COLO668 (cell line): ENCODE results near the gene ARF3.

ENCODE experiments used
- DNase-seq: peaks from one replicate; lab custom pipeline; 2025; ENCODE audit not compliant: unreplicated experiment; lab: John Stamatoyannopoulos, UW

Gene ARF3

GRCh38 chr12:48982397-48983080 lies 25.3 kb upstream of the ARF3 start:
- DNase-seq = no peak

GRCh38 chr12:48981757-48982157 lies 24.5 kb upstream of the ARF3 start:
- no peak for DNase-seq

DNA sequence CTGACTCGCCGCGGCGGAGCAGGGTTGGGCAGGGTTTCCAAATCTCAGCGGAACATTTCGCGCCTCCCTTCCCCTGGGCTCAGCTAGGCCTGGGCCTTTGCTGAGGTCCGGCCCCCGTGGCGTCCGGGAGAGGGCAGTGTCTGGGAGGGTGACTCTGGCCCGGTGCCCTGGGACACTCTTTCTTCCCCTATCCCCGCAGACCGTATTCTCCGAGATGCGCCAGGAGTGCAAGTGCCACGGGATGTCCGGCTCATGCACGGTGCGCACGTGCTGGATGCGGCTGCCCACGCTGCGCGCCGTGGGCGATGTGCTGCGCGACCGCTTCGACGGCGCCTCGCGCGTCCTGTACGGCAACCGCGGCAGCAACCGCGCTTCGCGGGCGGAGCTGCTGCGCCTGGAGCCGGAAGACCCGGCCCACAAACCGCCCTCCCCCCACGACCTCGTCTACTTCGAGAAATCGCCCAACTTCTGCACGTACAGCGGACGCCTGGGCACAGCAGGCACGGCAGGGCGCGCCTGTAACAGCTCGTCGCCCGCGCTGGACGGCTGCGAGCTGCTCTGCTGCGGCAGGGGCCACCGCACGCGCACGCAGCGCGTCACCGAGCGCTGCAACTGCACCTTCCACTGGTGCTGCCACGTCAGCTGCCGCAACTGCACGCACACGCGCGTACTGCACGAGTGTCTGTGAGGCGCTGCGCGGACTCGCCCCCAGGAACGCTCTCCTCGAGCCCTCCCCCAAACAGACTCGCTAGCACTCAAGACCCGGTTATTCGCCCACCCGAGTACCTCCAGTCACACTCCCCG lies 23.9 kb upstream of the ARF3 start:
- peak; percentile 15 for DNase-seq

DNA sequence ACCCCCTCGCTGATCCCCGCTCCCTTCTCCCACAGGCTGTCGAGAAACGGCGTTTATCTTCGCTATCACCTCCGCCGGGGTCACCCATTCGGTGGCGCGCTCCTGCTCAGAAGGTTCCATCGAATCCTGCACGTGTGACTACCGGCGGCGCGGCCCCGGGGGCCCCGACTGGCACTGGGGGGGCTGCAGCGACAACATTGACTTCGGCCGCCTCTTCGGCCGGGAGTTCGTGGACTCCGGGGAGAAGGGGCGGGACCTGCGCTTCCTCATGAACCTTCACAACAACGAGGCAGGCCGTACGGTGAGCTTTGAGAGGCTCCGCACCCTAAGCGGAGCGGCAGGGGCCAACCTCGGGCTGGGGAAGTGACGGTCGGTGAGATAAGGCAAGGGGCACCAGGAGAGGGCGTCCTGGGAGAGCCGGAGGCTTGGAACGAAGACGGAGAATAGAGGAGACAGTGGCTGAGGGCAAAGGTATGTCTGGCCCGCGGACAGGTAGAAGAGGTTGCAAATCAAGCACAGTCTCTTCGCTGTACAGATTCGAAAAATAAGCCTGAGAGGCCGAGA lies 23.2 kb upstream of the ARF3 start:
- DNase-seq = peak; percentile 14

GRCh38 chr12:48979602-48980388 lies 22.5 kb upstream of the ARF3 start:
- DNase-seq = no peak

GRCh38 chr12:48978741-48979601 lies 21.7 kb upstream of the ARF3 start:
- DNase-seq = no peak

DNA sequence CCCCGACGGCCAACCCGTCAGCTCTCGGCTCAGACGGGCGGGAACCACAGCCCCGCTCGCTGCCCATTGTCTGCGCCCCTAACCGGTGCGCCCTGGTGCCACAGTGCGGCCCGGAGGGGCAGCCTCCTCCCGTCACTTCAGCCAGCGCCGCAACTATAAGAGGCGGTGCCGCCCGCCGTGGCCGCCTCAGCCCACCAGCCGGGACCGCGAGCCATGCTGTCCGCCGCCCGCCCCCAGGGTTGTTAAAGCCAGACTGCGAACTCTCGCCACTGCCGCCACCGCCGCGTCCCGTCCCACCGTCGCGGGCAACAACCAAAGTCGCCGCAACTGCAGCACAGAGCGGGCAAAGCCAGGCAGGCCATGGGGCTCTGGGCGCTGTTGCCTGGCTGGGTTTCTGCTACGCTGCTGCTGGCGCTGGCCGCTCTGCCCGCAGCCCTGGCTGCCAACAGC lies 21.0 kb upstream of the ARF3 start, which contains the start of gene WNT1:
Gene WNT1, plus strand, starts transcription at position 32 of the 450 bp plus-strand sequence. Its CDS starts 329 bp downstream, at position 361.
- no peak for DNase-seq

DNA sequence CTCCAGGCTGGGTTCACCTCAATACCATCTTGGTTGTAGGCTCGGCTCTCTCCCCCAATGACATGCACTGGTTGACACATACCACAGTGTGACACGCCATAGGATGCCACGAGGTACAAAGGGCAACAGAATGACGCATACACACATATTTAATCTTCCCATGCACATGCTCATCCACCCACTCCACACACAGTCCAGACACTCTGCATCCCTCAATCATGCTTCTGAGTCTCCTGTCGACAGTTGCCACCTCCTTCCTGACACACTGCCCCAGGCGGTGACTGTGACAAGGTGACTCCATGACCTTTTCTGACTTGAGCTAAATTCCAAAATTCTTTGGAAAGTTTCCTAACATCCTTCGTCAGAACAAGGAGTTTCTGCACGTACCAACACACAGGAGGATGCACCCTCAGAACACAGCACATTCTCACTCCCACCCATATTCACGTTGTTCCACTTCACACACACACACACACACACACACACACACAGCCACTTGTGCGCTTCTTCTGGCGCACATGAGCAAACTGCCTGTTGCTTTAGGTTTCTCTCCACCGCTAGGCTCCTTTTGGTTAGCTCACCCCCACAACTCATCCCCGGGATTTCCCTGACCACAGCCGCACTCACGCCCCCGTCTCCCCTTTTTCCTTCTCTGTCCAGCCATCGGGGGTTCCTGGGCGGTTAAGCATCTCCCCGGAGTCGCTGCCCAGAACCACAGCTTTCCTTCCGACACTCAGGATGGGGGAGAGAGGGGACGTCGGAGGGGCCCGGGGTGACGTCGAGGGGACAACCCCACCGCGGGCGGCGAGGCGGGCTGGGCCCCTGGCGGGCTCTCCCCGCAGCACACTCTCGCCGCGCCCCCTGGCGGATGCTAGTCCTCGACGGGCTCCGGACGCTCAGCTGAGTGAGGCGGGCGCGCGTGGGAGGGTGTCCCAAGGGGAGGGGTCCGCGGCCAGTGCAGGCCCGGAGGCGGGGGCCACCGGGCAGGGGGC lies 20.3 kb upstream of the ARF3 start:
- peak; percentile 63 for DNase-seq

DNA sequence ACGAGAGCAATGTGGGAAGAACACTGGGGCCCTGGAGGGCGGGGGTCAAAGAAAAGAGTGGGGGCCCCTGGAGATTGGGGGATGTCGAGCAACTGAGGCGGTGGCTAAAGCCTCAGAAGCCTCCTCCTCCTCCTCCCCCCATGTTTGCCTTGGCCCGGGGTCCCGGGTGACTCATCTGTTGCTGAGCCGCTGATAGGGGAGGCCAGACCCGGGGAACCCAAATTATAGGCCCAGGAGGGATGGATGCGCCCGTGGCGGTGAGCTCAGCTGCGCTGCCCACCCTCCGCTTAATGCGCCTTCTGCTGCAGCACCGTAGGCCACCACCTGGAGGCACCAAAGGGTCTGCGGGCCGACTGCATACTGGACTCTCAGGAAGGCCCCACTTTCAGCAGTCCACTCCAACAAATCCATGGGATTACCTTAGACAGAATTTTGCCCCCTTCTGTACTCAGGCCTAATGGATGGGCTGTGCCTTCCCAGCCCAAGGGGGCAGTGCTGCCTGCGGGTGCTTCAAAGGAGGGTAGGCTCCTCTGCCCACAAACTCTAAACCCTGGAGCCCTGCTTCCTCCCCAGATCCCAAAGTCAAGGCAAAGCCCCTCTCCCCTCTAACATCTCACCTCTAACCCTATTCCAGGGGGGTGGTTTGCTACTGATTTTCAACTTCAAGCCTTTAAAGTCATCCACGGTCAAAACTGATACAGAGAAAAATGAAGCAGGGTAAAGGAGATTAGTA lies 16.8 kb upstream of the ARF3 start:
- DNase-seq = no peak

GRCh38 chr12:48973531-48973930 lies 16.2 kb upstream of the ARF3 start:
- no peak for DNase-seq

GRCh38 chr12:48972952-48973483 lies 15.7 kb upstream of the ARF3 start:
- DNase-seq = no peak

- DNase-seq = no peak
Observed at GRCh38 chr12:48972213-48972951, 15.1 kb upstream of the ARF3 start.

GRCh38 chr12:48970702-48971334 lies 13.5 kb upstream of the ARF3 start:
- no peak for DNase-seq

DNA sequence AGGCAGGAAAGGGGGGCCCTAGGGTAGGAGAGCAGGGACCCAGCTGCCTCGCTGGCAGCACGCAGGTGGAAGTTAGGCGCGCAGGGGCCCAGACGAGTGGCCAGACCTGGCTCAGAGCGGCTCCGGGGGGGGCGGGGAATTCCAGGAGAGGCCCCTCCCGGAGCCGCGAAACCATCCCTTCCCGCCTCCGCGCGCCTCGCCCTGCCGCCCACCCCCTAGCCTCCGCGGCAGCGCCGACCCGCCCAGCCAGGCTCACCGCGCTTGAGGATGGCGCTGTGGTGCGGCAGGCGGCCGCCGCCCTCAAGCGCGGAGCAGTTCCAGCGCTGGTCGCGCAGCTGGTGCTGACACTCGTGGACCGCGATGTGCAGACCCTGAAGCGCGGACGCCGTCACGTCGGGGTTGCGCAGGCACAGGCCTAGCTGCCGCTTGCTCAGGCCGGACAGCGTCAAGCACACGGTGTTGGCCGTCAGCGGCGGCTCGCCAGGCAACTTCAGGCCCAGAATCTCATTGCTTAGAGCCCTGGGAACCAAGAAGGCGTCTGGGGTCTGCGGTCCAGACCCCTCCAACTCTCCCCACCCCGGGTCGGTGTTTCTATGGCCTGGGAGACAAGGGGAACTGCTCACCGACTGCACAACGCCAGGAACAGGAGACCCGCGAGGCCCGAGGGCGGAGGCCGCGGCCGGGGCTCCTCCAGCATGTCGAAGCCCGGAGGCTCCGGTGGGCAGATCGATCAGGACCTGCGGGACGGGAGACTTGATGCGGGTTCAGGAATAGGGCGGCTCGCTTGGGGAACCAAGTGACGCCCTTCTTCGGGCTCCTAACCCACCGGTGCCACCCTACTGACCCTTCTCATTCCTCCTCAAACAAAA lies 12.8 kb upstream of the ARF3 start:
- peak; percentile 50 for DNase-seq

DNA sequence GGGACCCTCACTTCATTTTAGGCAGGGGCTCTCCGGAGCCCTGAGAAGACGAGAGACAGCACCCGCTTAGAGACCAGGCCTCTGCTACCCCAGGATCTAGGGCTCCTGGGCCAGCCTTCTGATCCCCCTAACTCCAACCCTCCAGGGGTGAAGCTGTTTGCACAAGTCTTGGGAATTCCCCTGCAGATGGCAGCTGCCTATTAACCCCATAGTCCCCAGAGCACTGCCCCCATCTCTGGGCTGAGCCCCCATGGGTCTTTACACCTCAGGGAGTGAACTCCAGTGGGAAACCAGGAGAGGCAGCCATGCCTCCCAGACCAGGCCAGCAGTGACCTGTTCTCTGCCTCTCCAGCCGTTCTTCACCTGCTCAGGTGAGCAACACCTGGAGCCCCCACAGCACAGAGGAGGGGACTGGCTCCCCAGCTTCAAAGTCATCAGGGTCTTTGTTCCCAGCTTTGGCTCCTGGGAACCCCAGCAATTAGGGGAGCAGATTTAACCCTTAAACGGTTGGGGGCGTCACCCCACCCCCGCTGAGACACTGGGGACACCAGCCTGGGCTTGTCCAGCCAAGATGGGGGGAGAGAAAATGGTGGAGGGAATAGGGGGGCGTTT lies 12.0 kb upstream of the ARF3 start:
- DNase-seq = peak; percentile 32

DNA sequence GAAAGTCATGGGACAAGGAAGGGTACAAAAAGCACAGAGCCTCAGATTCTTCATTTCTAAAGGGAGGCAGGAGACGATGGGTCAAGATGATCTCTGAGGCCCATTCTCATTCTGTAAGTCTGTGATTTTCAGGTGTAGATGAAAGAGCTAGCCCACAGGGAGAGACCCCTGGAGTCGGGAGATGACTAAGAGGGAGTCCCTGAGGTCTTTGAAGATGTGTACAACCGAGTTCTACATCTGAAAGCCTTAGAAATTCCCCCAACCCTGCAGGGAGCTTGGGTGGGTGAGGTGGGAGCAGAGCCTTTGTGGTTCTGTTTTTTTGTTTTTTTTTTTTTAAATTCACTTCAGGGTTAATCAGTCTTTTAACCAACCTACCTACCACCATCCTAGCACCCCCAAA lies 11.2 kb upstream of the ARF3 start:
- no peak for DNase-seq
